Suppressor macrophage treated with lipopolysaccharide for 1 hour (primary cell): Measurements from ENCODE around the gene SRC.

ENCODE experiments used
- DNase-seq, 3 donors: peaks; one replicate each; pipeline ENCODE4 v3.0.0-alpha.2; 2020 to 2022

Gene SRC

DNA sequence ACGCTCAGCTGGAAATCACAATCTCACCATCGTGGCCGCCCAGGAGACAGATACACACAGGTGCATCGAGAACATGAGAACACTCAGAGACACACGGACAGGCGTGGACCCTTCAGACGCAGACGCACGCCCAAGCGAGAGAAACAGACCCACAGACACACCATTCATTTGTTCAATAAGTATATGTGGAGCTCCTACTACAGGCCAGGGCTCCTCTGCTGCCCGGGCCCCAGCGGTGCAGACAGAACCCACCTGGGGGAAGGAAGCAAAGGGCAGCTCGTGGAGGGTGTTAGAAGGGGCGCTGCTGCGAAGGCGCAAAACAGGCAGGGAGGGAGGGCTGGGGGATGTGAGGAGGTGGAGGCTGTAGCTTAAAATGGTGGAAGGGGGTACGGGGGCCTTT, 39.2 kb downstream of the SRC start:
- DNase-seq: no peak

DNA sequence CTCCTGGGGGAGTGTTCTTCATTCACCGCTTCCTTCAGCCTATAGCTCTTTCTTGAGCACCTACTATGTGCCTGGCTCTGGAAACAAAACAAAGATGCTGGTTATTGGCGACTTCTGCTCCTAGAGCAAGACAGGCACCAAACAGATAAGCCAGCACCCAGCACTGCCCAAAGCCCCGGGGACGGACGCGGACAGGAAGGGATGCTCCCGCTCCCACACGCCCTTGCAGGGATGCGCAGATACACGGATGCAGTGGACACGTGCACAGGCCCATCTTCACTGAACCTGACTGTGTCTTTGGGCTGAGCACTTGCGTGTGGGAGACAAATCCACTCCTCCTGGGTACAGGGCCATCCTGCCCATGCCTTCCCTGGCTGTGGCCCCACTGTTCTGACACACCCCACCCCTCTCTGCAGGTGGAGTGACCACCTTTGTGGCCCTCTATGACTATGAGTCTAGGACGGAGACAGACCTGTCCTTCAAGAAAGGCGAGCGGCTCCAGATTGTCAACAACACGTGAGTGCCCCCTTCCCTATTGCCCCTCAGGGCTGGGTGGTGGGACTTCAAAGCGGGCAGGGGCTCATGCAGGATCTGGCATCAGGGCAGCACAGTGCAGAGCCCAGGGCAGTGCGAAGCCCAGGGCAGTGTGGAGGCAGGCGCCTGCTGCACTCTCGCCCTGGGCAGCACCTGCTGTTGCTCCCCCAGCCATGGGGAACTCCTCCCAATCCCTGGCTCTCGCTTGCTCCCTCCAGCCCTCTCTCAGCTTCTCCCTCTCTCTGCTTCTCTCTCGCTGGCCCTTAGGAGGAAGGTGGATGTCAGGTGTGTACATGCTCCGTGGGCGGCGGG, 39.9 kb downstream of the SRC start:
- peak in 1 of 3 donors; percentile 12 for DNase-seq

DNA sequence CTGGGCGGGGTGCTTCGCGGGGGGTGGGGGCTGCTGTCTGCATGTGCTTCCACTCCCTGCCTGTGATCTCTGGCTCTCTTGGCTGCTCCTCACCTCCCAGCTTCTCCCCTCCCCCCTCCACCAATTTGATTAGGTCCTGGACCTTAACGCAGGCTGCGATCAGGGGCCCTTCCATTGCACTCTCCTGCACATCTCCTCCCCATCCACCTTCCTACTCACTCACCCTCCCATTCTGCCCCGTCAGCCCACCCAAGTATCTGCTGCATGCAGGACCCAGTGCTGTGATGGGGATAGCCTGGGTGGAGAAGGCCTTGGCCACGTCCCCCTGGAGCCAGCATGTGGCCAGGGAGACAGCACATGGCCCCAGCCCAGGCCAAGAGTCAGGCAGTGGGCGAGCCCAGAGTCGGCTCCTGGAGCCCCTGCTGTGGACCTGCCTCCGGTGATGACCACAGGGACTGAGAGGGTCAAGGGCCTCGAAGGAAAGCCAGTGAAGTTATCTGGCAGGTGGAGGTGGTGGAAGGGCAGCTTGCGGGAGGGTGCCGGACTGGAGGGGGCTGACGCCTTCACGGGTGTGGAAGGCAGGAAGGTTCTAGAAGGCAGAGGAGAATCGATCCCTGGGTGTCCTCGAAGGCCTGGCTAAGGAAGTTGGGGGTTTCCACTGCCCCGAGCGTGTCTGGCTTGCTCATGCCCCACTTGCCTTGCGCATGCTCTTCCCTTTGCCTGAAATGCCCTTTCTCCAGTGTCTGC, 40.7 kb downstream of the SRC start:
- DNase-seq: peak; percentile 85 to 87 (median 86)

DNA sequence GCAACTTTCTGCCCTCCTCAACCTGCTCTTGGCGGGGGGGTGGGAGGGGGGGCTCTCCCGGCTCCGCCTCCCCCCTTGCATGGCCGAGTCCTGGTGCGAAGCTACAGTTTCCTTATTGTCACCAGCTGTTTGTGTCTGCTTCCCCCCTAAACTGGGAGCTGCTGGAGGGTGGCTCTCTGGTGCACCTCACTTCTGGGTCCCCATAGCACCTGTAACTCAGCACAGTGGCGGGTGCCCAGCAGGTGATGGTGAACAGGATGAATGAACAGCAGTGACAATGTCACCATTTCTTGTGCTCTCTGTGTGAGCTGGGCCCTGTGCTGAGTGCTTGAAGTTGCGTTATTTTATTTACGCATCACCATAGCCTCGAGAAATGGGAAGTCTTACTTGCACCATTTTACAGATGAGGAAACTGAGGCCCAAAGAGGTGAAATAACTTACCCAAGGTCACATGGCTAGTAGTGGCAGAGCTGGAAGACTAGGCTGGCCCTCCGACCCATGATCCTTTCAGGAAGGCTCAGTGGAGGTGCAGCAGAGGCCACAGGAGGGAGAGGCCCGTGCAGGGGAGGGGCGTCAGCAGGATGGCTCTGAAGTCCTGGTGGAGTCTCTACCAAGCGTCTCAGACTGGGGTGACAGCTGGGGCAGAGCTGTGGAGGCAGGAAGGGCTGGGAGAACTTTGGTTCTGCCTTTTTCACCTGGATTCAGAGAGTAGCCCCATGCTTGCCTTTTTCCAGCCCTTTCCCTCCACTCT, 41.8 kb downstream of the SRC start:
- DNase-seq: no peak

DNA sequence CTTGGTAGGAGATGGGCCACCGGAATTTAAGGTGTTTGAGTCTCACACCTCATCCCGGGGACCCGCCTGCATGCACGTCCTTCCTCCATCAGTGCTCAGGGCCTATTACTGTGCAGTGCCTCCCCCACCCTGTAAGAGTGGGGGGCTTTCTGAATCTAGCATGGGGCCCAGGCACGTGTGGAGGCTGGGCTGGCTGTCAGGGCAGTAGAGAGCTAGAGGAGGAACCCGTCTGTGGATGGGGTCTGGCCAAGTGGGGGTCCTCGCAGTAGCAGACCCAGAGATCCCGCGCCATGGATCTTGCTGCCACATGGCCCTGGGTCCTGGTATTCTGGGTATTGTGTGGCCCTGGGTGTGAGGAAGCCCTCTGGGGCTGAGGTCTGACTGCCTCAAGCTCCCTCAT, 42.9 kb downstream of the SRC start:
- DNase-seq: peak in 1 of 3 donors; percentile 12

DNA sequence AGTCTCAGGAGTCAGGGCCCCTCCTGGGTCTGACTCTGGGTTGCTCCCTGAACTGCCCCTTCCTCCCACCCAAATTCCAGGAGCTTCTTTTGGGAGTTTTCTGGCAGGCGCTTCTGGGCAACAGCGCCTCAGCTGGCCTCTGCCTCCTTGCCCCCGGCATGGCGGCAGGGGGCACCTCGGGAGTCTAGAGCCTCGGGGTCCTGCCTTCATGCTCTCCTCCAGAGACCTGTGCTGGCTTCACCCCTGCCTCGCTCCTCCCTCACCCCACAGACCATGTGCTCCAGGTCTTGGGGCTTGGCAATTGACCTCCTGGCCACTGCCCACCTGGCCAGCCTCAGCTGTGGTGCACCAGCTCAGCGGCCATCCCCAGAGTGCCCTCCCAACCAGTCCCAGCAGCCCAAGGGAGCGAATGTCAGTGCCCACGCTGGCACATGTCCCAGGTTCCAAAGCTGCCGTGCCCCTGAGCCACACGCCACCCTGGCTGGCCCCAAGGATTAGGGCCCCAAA, 43.4 kb downstream of the SRC start:
- peak in 1 of 3 donors; percentile 16 for DNase-seq

DNA sequence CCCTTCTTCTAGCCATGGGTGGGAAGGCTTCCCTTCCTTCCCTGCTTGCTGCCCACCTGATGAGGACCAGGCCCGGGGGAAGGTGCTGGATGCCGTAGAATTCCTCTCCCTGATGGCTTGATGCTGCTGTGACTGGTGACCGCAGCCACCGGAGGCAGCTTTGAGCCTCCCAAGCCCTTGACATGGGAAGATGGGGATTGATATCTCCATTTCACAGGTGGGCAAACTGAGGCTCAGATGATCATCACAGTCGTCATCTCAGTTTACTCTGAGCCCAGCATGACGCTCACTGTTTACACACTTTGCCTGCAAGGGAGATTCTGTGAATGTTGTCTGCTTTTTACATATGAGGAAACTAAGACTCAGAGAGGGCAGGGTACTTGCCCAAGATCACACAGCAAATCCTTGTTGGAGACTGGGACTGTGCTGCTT, 43.9 kb downstream of the SRC start:
- DNase-seq: peak in 1 of 3 donors; percentile 31

DNA sequence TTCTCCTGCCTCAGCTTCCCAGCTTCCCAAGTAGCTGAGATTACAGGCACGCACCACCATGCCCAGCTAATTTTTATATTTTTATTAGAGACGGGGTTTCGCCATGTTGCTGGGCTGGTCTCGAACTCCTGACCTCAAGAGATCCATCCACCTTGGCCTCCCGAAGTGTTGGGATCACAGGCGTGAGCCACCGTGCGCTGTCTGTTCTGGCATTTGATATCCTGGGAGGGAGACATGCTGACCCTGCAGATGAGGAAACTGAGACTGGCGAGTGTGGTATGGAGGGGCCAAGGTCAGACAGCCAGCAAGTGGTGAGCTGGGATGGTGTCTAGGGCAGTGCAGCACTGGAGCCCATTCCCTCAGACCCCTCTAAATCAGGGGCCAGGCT, 44.6 kb downstream of the SRC start:
- DNase-seq: no peak

DNA sequence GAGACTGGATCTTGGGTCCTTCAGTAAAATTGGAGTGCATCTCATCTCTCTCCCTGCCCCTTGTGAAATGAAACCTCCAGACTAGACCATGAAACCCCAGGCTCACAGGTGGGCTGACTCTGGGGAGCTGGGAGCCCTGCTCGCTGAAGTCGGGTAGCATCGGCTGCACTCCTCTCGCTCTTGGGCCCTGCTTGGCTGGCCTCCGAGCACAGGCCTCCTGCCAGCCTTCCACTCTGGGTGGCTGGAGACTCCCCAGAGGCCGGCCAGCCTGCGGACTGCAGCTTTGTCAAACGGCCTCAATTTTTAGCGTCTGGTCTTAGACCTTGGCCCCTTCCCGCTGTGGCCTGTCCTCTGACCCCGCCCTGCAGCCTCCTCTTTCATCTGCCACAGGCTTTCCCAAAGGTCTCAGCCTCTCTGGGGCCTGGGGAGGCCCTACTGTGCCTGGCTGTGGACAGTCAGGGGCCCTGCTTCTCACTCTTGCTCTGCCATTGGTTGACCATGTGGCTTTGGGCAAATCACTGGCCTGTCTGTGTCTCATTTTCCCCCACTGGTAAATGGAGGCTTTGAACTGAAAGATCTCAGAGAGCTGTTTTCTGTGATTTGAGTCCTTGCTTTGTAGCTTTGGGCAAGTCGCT, 45.1 kb downstream of the SRC start:
- peak in 1 of 3 donors; percentile 11 for DNase-seq

DNA sequence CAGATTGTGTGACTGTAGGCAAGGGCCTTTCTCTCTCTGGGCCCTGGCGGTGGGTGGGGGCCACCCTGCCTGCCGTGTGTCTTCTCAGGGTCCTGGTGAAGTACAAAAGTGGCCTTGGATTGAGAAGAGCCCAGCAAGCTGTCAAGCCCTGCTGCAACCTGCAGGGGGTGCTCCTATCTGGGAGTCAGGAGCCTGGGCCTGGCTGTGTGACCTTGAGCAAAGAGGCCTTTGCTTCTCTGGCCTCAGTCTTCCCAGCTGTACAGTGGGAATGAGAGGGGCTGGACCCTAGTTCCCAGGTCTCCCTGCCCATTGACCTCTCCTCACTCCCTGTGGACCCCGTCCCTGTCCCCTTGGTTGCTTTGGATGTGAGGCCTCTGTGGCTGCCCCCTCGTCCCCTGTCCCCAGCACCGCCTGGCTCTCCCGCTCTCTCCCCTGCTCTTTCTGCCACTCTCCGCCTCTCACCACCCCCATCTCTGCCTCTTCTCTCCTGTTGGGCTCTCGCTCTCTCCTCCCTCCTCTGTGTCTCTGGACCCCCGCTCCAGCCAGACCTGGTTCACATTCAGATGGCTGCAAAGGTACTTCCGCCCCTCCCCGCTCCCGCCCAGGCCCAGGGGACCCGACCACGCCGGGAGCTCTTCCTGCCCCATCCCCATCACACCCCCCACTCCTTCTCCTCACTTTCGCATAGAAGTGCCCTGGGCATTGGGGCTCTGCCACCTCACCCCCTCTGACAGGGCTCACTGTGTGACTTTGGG, 46.7 kb downstream of the SRC start:
- peak in 2 of 3 donors; percentile 59 to 60 for DNase-seq

DNA sequence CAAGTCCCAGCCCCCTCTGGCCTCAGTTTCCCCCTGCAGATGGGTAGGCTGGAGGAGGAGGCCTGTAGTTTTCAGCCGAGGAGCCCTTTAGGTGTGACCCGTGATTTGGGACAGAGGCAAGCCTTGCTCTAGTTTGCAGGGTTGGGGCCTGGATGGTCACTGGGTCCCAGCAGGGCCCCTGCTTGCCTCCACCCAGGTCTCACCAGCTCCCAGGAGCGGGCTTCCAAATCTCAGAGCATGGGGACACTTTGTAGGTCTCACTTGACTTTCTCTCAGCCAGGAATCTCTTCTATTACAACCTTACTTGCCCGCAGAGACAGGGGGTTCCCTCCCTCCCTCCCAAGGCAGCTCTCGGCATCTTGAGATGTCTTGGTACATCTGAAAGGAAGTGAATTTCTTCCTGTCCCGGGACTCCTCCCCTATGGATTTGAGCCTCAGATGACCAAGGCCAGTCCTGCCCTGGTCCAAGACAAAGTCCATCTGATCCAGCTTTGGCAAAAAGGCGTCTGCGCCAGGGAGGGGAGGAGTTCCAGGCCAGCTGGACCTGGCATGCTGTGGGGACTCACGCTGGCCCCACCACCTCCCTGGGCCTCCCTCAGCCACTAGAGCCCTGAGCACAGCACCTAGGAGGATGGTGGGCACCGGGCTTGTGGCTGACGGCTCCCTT, 47.4 kb downstream of the SRC start:
- DNase-seq: no peak

DNA sequence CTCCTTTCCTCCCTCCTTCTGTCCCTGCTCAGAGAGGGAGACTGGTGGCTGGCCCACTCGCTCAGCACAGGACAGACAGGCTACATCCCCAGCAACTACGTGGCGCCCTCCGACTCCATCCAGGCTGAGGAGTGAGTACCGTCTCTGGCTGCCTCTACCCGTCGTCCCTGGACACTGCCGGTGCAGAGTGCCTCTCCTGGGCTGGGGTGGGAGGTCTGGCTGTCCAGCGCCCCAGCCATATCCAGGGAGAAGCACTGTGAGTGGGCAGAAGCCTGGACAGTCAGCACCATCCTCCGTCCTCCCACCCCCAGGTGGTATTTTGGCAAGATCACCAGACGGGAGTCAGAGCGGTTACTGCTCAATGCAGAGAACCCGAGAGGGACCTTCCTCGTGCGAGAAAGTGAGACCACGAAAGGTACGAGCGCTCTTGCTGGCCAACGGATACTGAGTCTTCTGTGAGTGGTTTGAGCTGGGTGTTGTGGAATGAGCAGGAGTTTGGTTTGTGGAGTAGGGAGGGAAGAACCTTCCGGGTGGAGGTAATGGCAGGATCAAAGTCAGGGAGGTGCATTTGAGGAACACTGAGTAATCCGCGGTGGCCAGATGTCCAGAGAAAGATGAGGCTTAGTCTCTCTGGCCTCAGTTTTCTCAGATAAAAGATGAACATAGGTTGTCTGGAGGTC, 48.1 kb downstream of the SRC start:
- peak in 1 of 3 donors; percentile 20 for DNase-seq

DNA sequence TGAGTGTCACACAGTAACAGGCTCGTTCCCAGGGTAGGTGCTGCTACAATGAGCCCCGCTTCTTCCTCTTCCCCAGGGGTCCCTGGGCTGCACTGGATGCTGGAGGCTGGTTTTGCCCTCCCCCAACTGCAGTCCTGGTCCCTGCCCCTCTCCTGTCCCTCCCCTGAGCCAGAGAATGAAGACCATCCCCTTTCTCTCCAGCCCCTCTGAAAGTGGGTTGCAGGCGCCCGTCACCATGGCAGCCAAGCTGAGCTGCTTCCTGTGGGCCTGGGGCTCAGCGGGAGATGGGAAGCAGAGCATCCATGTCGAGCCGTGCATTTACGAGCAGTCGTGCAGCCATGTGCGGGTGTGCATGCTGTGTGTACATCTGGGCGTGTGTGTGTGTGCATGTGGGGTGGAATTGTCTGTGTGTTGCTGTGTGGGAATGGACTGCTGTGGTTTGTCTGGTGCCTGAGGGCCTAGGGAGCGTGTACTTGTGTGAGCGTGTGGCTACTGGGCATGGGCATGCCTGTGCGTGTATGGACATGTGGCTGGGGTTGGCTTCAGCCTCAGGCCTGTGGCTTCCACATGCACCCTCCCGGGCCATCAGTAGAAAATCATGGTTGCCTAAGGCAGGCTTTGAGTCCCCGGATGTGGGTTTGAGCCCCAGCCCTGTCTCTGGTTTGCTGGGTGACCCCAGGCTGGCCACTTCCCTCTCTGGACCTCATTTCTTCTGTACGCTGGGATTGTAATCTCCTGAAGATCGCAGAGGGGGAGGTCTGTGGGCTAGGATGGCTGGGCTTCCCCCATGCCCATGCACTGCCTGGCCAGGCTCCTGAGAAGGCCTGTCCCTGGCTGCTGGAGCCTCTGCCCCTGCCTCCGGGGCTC, 48.8 kb downstream of the SRC start:
- peak in 1 of 3 donors; percentile 11 for DNase-seq

DNA sequence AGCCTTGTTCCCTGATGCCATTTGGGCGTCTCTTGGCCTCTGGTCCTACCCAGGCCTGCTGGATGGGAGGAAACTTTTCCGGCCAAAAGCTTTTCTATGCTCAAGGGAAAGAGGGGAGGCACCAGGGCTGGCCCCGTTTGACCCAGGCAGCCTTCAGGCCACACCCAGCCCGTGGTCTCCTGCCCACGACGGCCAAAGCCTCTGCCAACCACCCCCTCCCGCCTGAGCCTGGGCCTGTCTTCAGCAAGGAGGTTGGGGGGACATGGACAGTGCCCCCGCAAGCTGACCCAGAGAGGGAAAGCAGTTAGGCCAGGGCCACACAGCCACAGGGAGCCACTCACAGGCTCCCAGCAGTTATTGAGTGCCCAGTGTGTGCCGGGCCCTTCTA, 49.5 kb downstream of the SRC start:
- no peak for DNase-seq

DNA sequence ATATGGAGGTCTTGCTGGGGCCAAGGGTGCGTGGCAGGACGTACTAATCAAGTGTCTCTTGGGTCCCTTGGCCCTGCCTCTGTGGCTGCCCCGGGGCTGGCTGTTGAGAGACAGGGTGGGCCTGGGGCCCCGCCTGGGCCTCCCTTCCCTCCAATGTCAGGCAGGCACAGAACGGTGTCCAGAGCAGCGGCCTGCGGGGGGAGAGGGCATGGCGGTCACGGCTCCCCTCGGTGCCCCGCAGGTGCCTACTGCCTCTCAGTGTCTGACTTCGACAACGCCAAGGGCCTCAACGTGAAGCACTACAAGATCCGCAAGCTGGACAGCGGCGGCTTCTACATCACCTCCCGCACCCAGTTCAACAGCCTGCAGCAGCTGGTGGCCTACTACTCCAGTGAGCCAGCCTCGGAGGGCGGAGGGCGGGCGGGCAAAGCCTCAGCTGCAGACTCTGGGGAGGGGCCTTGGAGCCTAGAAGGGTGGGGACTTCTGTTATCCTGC, 50.0 kb downstream of the SRC start:
- DNase-seq: no peak

DNA sequence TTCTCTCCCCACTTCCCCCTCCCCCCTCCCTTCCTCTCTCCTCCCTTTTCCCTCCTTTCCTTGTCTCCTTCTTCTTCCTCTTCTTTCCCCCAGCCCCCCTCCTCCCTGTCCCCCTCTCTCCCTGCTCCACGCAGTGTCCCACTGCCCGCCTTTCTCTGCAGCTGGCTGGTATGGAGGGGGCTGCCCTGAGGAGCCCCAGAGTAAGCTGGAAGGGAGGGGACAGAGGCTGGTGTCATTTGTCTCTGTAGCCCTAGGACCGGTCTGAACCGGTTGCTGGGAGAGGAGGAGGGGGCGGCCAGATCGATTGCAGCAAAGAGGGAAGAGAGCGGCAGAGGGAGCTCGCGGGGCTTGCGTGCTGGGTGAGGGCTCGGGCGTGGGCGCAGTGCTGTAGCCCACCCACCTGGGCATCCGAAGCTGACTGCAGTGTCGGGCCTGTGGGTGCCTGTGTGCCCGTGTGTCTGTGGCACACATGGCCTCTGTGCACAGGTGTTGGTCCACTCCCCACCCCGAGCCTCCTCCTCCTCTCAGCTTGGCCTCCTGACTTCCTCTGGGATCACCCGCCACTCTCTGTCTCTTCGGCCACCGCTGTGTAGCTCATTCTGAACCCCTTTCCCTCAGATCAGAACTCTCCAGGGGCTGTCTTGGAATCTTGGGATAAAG, 50.6 kb downstream of the SRC start:
- no peak for DNase-seq

DNA sequence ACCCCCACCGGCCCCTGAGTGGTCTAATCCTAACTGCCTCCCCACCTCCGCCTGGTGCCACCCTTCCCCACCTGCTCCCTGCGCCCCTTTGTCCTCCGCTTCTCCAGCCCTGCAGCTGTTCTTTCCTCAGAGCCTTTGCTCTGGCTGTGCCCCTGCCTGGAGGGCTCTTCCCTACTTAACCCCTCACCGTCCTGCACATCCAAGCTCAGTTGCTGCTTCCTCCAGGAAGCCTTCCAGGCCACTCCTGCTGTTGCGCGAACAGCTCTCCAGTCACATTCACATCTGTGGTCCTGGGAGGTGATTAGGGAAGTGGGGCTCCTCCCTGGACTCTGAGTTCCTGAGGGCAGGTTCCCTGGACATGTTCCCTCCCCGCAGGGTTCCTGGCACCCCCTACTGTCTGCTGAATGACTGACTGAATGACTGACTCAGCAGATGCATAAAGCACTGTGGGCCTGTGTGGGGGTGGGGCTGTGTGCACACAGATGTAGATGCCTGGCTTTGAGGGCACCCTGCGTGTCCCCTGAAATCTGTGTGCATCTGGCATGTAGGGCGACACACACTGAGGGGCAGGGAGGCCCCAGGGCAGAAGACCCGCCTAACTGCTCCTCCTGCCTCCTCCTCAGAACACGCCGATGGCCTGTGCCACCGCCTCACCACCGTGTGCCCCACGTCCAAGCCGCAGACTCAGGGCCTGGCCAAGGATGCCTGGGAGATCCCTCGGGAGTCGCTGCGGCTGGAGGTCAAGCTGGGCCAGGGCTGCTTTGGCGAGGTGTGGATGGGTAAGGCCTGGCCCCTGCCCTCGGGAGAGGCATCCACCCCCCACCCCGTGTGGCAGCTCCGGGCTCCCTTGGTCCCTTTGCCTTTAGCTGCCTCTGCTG, 51.4 kb downstream of the SRC start:
- DNase-seq: no peak
